Measurements from ENCODE around the gene OSBPL1A. TPM values are rescaled to one million over a fixed set of nuclear protein-coding genes. Genes with fewer than 3 reads are reported as not detected.

Gene OSBPL1A
- total and polyA plus RNA-seq, 2 of the 8 experiments (the other 6 are each of a cell fraction or from before 2014, with no cell fraction given): 53.2 to 74.9 TPM

DNA sequence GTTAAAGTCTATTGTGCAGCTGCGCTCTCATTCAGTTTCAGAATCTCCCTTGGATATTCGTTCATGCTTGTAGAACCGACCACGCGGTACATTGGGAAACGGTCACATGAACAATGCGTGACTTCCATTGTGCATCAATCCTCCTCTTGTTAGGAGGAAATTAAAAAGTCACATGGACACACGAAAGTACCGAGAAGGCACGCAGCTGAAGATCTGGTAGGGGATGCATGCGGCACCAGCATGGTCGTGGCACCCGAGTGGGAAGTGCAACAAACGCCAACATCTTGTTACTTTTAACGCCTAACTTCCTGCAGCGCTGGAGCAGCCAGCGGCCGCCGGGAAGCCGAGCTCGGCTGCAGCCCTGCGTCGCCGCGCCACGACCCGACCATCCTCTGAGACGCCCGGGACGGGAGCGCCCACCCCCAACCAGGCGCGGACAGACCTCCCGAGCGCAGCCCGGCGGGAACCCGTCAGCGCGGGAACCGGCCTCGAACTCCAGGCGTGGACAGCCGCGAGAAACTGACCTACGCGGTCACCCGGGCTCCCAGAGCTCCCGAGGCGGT, 412 bp downstream of the OSBPL1A start (continued):
- TF ChIP-seq, protein P1, sequence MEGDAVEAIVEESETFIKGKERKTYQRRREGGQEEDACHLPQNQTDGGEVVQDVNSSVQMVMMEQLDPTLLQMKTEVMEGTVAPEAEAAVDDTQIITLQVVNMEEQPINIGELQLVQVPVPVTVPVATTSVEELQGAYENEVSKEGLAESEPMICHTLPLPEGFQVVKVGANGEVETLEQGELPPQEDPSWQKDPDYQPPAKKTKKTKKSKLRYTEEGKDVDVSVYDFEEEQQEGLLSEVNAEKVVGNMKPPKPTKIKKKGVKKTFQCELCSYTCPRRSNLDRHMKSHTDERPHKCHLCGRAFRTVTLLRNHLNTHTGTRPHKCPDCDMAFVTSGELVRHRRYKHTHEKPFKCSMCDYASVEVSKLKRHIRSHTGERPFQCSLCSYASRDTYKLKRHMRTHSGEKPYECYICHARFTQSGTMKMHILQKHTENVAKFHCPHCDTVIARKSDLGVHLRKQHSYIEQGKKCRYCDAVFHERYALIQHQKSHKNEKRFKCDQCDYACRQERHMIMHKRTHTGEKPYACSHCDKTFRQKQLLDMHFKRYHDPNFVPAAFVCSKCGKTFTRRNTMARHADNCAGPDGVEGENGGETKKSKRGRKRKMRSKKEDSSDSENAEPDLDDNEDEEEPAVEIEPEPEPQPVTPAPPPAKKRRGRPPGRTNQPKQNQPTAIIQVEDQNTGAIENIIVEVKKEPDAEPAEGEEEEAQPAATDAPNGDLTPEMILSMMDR (IDR thresholded peaks at IDR 0.05; ENCODE audit: control extremely low read depth in 1 of 3, insufficient read depth in 1 of 3, low read depth in 1 of 3, low read length in 3 of 3): no peak
- no peak for TF ChIP-seq CHD1 (IDR thresholded peaks at IDR 0.05; ENCODE audit: low read depth, low read length)
- TF ChIP-seq KDM1A (IDR thresholded peaks at IDR 0.05; ENCODE audit: borderline replicate concordance, low read length): no peak
- peak; percentile 54 for TF ChIP-seq KDM4A (IDR thresholded peaks at IDR 0.05; ENCODE audit: low read depth, low read length, severe bottlenecking)
- no peak for TF ChIP-seq TAF7 (optimal IDR thresholded peaks at IDR 0.05; ENCODE audit: borderline replicate concordance, low read depth, low read length)
- TF ChIP-seq SIRT6 (IDR thresholded peaks at IDR 0.05; ENCODE audit: low read length): no peak
- TF ChIP-seq CTBP2 (IDR thresholded peaks at IDR 0.05; ENCODE audit: borderline replicate concordance, insufficient read depth, insufficient read length, low read length): no peak
- no peak for TF ChIP-seq ZNF274 (IDR thresholded peaks at IDR 0.05; ENCODE audit: borderline replicate concordance, extremely low read depth, low read length)
- peak; percentile 96 for TF ChIP-seq ASH2L (IDR thresholded peaks at IDR 0.05; ENCODE audit: low read length)
- TF ChIP-seq TEAD4 (IDR thresholded peaks at IDR 0.05; ENCODE audit: low read depth, low read length): no peak
- no peak for TF ChIP-seq EGR1 (IDR thresholded peaks at IDR 0.05; ENCODE audit: borderline replicate concordance, low read depth, low read length)
- TF ChIP-seq POLR2A (IDR thresholded peaks at IDR 0.05; ENCODE audit: control extremely low read depth in 1 of 2, low read depth in 2 of 2, low read length in 2 of 2): peak in 1 of 2 experiments; percentile 85; a peak in 1 of 3 replicates
- TF ChIP-seq, protein P2, sequence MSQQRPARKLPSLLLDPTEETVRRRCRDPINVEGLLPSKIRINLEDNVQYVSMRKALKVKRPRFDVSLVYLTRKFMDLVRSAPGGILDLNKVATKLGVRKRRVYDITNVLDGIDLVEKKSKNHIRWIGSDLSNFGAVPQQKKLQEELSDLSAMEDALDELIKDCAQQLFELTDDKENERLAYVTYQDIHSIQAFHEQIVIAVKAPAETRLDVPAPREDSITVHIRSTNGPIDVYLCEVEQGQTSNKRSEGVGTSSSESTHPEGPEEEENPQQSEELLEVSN (IDR thresholded peaks at IDR 0.05): peak; percentile 60; the same call in 1 of the 2 replicates
- TF ChIP-seq SP1 (IDR thresholded peaks at IDR 0.05; ENCODE audit: low read depth, low read length): no peak
- TF ChIP-seq SIX5 (IDR thresholded peaks at IDR 0.05; ENCODE audit: low read depth, low read length): no peak
- TF ChIP-seq GTF2F1 (IDR thresholded peaks at IDR 0.05; ENCODE audit: borderline replicate concordance, low read depth, low read length): no peak
- TF ChIP-seq CHD2 (IDR thresholded peaks at IDR 0.05; ENCODE audit: low read length): no peak
- peak; percentile 68 for TF ChIP-seq SAP30 (IDR thresholded peaks at IDR 0.05; ENCODE audit: insufficient read depth, insufficient replicate concordance, low read length)
- no peak for TF ChIP-seq JUND (IDR thresholded peaks at IDR 0.05; ENCODE audit: low read length)
- TF ChIP-seq BACH1 (IDR thresholded peaks at IDR 0.05; ENCODE audit: low read length): no peak; the same call in 1 of the 2 replicates
- TF ChIP-seq, protein P3, sequence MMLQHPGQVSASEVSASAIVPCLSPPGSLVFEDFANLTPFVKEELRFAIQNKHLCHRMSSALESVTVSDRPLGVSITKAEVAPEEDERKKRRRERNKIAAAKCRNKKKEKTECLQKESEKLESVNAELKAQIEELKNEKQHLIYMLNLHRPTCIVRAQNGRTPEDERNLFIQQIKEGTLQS (IDR thresholded peaks at IDR 0.05; ENCODE audit: insufficient read depth, low read depth, low read length): no peak
- no peak for TF ChIP-seq POU5F1 (IDR thresholded peaks at IDR 0.05; ENCODE audit: low read depth, low read length)
